Retinal pigment epithelial cell (primary cell): ENCODE measurements around the gene WHRN.

Experiments used
- DNase-seq: peaks from one replicate; pipeline ENCODE4 v3.0.0-alpha.2; 2010; ENCODE audit warnings: low read depth
- H3K4me3 ChIP-seq: 2 replicates; pipeline ENCODE4 v1.5.1; 2011; ENCODE audit warnings: mild to moderate bottlenecking, low read length, control low read depth, moderate library complexity
- CTCF ChIP-seq: conservative IDR thresholded peaks from 2 replicates; pipeline ENCODE4 v1.5.1; 2011; ENCODE audit warnings: low read depth, low read length, control low read depth, inconsistent platforms

The WHRN gene

GRCh38 chr9:114374936-114375335 is 130.3 kb downstream of the WHRN start:
- DNase-seq: no peak
- no peak for TF ChIP-seq CTCF
- H3K4me3 ChIP-seq: no peak overlapping the region

GRCh38 chr9:114373960-114374730 is 131.1 kb downstream of the WHRN start:
- no peak overlapping the region for H3K4me3 ChIP-seq
- no peak for TF ChIP-seq CTCF
- no peak for DNase-seq

- H3K4me3 ChIP-seq: no peak overlapping the region
- no peak for TF ChIP-seq CTCF
- DNase-seq: no peak
These were observed 132.3 kb downstream of the WHRN start for GRCh38 chr9:114372921-114373448.

GRCh38 chr9:114371973-114372917 is 133.0 kb downstream of the WHRN start:
- DNase-seq: no peak
- H3K4me3 ChIP-seq: no peak overlapping the region
- TF ChIP-seq CTCF: no peak

- no peak overlapping the region for H3K4me3 ChIP-seq
These were observed 133.8 kb downstream of the WHRN start for GRCh38 chr9:114371343-114371944.

GRCh38 chr9:114370968-114371320 is 134.3 kb downstream of the WHRN start:
- no peak for DNase-seq
- H3K4me3 ChIP-seq: no peak overlapping the region
- no peak for TF ChIP-seq CTCF

More at GRCh38 chr9:114371343-114371944, 133.8 kb downstream of the WHRN start:
- TF ChIP-seq CTCF: no peak
- no peak for DNase-seq
